ENCODE measurements around the gene ARAP2.

Gene ARAP2

GRCh38 chr4:36220776-36221175 is 23.5 kb downstream of the ARAP2 start:
- no peak for DNase-seq (ENCODE audit: low spot score)

GRCh38 chr4:36218121-36218520 is 26.2 kb downstream of the ARAP2 start:
- DNase-seq (ENCODE audit: low spot score) = no peak

GRCh38 chr4:36215627-36216026 is 28.7 kb downstream of the ARAP2 start:
- no peak for DNase-seq (ENCODE audit: low spot score)

- no peak for DNase-seq (ENCODE audit: low spot score)
Measured at GRCh38 chr4:36214735-36215485, 29.4 kb downstream of the ARAP2 start.

GRCh38 chr4:36213977-36214376 is 30.3 kb downstream of the ARAP2 start:
- DNase-seq (ENCODE audit: low spot score) = no peak

- DNase-seq (ENCODE audit: low spot score) = no peak
Measured at GRCh38 chr4:36211084-36211483, 33.2 kb downstream of the ARAP2 start.

- DNase-seq (ENCODE audit: low spot score) = no peak
Measured at GRCh38 chr4:36209941-36210649, 34.2 kb downstream of the ARAP2 start.

GRCh38 chr4:36208893-36209473 is 35.3 kb downstream of the ARAP2 start:
- DNase-seq (ENCODE audit: low spot score) = no peak

- DNase-seq (ENCODE audit: low spot score) = no peak
Measured at GRCh38 chr4:36207831-36208520, 36.3 kb downstream of the ARAP2 start.

GRCh38 chr4:36207367-36207766 is 36.9 kb downstream of the ARAP2 start:
- no peak for DNase-seq (ENCODE audit: low spot score)

- DNase-seq (ENCODE audit: low spot score) = no peak
Measured at GRCh38 chr4:36206603-36207311, 37.6 kb downstream of the ARAP2 start.

GRCh38 chr4:36206012-36206411 is 38.3 kb downstream of the ARAP2 start:
- DNase-seq (ENCODE audit: low spot score) = no peak

- no peak for DNase-seq (ENCODE audit: low spot score)
Measured at GRCh38 chr4:36198861-36199260, 45.5 kb downstream of the ARAP2 start.

GRCh38 chr4:36198068-36198808 is 46.1 kb downstream of the ARAP2 start:
- DNase-seq (ENCODE audit: low spot score) = no peak

- DNase-seq (ENCODE audit: low spot score) = no peak
Measured at GRCh38 chr4:36197501-36197900, 46.8 kb downstream of the ARAP2 start.

- DNase-seq (ENCODE audit: low spot score) = no peak
Measured at GRCh38 chr4:36196145-36196913, 48.0 kb downstream of the ARAP2 start.

GRCh38 chr4:36192922-36193321 is 51.4 kb downstream of the ARAP2 start:
- DNase-seq (ENCODE audit: low spot score) = no peak

- DNase-seq (ENCODE audit: low spot score) = no peak
Measured at GRCh38 chr4:36189511-36190226, 54.6 kb downstream of the ARAP2 start.

GRCh38 chr4:36187723-36188333 is 56.5 kb downstream of the ARAP2 start:
- DNase-seq (ENCODE audit: low spot score) = no peak

All from hematopoietic multipotent progenitor cell treated with erythropoietin and hydrocortisone succinate and interleukin-3 and kit ligand, for 17 days (in vitro differentiated cells).